Right renal cortex interstitium (tissue), 3 donors: ENCODE measurements around the gene RIMBP2. TPM values are rescaled to one million over a fixed set of nuclear protein-coding genes. Genes with fewer than 3 reads are reported as not detected.

Experiments
- DNase-seq, 3 donors: peaks; one replicate each; pipeline ENCODE4 v3.0.0-alpha.2; 2013; ENCODE audit warnings: low read depth in 3 of 3, low spot score in 2 of 3
- polyA plus RNA-seq, 3 donors: library from polyadenylated mRNA; unstranded; fragments of 120-200 nt; gene quantifications; one replicate each; pipeline ENCODE4 v1.2.1, GENCODE V29; 2013; ENCODE audit not compliant: insufficient read length in 3 of 3

Gene RIMBP2
- polyA plus RNA-seq, 3 donors: 10.7 to 17.7 (median 16.6) TPM

DNA sequence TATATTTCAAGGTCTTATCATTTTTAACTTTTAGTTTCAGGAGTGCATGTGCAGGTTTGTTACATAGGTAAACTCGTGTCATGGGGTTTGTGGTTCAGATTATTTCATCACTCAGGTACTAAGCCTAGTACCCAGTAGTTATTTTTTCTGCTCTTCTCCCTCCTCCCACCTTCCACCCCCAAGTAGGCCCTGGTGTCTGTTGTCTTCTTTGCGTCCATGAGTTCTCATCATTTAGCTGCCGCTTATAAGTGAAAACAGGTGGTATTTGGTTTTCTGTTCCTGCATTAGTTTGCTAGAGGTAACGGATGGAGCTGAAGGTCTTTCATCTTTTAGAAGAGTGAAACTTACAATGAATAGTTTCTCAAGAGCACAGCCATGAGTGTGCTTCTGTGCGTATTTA, 354.0 kb downstream of the RIMBP2 start:
- no peak for DNase-seq

DNA sequence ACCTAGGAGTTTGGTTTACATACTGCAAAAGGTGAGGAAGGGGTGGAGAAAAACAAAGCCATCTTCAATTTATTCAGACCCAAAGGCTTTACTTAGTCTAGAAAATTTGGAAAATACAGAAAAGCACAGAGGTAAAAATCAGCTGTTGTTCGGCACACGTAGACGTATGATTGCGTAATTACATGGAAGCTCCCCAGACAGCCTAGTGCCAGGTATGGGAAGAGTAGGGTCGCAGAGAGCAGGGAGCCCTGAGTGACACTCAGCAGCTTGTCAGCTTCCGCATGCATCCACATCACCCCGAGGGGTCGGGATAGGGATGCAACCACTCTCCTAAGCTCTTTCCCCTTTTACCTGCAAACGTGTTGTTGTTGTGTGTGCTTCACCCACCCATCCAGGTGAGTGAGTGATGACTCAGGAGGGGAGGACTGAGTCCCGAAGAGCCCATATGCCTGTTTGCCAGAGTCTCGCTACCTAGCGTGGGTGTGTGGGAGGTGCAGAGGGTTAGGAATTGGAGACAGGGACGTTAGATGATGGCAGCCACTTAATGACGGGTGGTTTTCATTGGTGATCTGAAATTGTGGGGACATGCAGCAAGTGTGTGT, 358.3 kb downstream of the RIMBP2 start:
- no peak for DNase-seq

DNA sequence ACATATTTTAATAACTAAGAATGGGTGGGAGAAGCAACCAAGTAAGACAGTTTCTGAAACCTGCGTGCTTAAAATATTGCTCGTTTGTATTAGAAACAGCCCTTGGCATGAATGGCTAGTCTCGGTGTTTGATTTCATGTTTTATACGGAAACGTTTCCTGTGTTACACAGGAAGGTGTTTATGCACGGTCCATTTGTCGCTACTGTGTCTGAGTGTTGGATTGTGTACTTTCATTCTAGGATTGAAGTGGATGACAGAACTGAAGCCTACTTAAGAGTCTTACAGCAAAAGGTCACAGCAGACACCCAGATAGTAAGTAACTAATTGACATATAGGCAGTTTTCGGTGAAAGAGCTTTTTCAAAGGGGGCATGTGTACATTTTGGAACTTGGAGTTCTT, 358.9 kb downstream of the RIMBP2 start:
- no peak for DNase-seq

DNA sequence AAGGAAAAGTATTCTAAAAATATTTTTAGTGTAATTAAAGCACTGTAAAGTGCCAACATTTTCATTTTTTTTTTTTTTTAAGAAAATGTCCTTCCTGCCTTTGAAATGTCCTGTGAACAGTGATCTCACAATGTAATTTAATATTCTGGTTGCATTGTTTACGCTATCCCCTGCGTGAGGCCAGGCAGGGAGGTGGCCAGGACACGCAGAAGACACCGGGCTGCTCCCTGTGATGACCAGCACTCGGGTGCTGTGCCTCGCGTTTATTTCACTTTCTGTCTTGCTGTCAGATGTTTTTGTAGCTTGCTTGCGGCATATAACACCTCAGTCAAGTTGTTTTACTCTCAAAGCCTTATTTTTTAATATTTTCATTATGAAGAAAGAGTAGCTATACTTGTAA, 359.9 kb downstream of the RIMBP2 start:
- no peak for DNase-seq

DNA sequence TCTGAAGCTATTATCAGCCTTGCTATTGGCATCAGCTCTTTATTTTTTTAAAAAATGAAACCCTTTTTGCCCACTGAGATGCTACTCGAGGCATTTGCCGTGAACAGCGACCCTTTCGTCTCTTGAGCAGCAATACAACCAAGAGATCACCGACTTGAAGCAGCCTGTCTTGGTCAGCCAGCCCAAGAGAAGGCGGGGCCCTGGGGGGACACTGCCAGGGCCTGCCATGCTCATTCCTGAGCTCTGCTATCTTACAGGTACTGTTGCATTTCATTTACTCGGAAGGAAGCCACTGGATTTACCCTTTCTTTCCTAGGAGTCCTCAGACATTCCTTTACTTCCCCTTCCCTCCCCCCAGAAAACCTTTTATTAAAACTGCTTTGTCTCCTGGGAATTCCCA, 361.7 kb downstream of the RIMBP2 start:
- DNase-seq: no peak

DNA sequence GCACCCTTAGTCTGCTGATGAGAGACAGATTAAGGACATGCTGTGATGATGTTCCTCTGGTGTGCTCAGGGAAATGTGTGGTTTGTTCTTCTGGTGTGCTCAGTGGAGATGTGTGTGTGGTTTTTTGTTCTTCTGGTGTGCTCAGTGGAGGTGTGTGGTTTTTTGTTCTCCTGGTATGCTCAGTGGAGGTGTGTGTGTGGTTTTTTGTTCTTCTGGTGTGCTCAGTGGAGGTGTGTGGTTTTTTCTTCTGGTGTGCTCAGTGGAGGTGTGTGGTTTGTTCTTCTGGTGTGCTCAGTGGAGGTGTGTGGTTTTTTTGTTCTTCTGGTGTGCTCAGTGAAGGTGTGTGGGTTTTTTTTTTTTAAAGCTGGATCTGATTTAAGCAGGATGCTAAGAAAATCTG, 363.0 kb downstream of the RIMBP2 start:
- no peak for DNase-seq

DNA sequence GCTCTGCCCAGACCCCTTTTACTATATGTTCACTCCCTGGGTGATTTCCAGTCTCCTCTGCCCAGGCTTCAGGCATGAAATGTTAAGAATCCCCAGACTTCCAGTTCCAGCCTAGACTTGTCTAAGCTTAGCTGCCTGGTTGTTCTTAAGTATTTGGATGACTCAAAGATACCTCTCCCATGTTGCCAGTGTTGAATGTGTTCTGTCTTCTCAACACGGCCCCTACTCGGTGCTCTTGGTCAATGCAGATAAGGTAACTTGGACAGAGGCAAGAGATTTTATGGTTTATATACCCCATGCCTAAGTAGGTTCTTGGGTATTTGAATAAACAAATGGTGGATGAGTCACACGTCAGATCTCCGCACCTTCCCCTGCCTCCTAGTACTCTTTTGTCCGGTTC, 364.8 kb downstream of the RIMBP2 start:
- DNase-seq: no peak

DNA sequence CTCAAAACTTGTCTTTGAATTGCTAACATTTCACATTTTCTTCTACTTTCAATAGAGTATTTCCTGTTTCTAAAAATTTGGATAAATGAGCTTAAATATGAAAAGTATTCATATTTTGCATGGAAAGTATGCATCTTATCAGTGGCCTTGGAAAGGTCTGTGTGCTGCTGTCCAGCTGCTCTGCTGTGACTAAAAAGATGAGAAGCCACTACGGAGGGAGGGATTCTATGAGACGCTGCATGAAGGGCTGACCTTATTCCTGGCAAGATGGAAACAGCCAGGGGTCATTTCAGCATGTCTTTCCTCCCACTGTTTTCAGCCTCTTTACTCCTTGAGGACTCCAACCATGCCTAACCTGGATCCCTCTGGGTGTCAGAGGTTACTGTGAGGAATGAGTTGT, 365.4 kb downstream of the RIMBP2 start:
- no peak for DNase-seq

DNA sequence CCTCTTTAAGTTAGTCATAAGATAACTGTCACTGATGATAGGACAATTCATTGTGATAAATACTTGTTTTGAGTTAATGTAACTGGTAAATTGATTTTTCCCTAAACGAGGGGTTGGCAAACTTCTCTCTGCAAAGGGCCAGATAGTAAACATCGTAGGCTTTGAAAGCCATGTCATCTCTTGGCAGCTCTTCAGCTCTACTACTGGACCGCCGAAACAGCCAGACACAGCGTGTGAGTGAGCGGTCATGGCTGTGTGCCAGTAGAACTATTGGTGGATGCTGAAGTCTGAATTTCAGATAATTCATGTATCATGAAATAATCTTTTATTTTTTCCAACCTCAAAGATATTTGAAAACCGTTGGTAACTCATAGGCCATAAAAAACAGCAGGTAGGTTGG, 368.5 kb downstream of the RIMBP2 start:
- DNase-seq: no peak

Other genes starting within 250 kb of the RIMBP2 start
- 10 to 100 TPM; 26.7 to 28.2 (median 27.9) TPM for gene STX2, start 123.0 kb upstream of the RIMBP2 start, polyA plus RNA-seq
- 100 to 1,000 TPM; 680 to 798 (median 775) TPM for gene RAN, start 155.8 kb upstream of the RIMBP2 start, polyA plus RNA-seq
- 10 to 100 TPM; 12.5 to 15.5 (median 14.5) TPM for gene ADGRD1, start 237.6 kb upstream of the RIMBP2 start, polyA plus RNA-seq